Cerebellar nuclear complex (tissue), 1 donor: ENCODE data around the gene PCNX3.

Experiments used
- DNase-seq, 2 experiments: peaks; one replicate each; lab custom pipeline; 2025; lab: John Stamatoyannopoulos, UW

The PCNX3 gene

GRCh38 chr11:65639623-65640482, 24.3 kb downstream of the PCNX3 start:
- no peak for DNase-seq

- DNase-seq = no peak
These were observed 25.1 kb downstream of the PCNX3 start for GRCh38 chr11:65640483-65641296.

GRCh38 chr11:65641297-65642013, 25.9 kb downstream of the PCNX3 start:
- DNase-seq = no peak

- DNase-seq = no peak
These were observed 26.6 kb downstream of the PCNX3 start for GRCh38 chr11:65642014-65642671.

- no peak for DNase-seq
These were observed 28.4 kb downstream of the PCNX3 start for GRCh38 chr11:65643971-65644370.

- DNase-seq = no peak
These were observed 29.3 kb downstream of the PCNX3 start for GRCh38 chr11:65644837-65645236.

- DNase-seq = no peak
These were observed 30.1 kb downstream of the PCNX3 start for GRCh38 chr11:65645710-65646109.

- no peak for DNase-seq
These were observed 30.8 kb downstream of the PCNX3 start for GRCh38 chr11:65646288-65646957.

GRCh38 chr11:65646958-65647701, 31.6 kb downstream of the PCNX3 start:
- DNase-seq = no peak

GRCh38 chr11:65648997-65649493, 33.5 kb downstream of the PCNX3 start:
- DNase-seq = no peak

- DNase-seq = no peak
These were observed 34.3 kb downstream of the PCNX3 start for GRCh38 chr11:65649656-65650546.

GRCh38 chr11:65650547-65651338, 35.2 kb downstream of the PCNX3 start:
- DNase-seq = no peak

GRCh38 chr11:65651339-65651588, 35.7 kb downstream of the PCNX3 start:
- no peak for DNase-seq

GRCh38 chr11:65651589-65652510, 36.3 kb downstream of the PCNX3 start:
- DNase-seq = no peak

GRCh38 chr11:65652511-65653228, 37.1 kb downstream of the PCNX3 start:
- DNase-seq = no peak

GRCh38 chr11:65653229-65654225, 38.0 kb downstream of the PCNX3 start:
- no peak for DNase-seq
